T-helper 1 cell treated with Interleukin-12 subunit alpha and Interleukin-12 subunit beta and Interleukin-4 antibody, amounts not matched to agents 30 μg/mL and 1 μg/mL, for 36 hours (primary cell): ENCODE results near the gene PALD1.
A peak's percentile ranks its signal among the peaks of the same experiment; 100 is the strongest.

ENCODE experiments used
- H3K27ac Mint-ChIP-seq: one replicate; pipeline ENCODE4 v1.8.0; 2021; ENCODE audit warnings: mild to moderate bottlenecking, mixed read lengths
- H3K27me3 Mint-ChIP-seq: one replicate; pipeline ENCODE4 v1.8.0; 2021; ENCODE audit warnings: low read depth, mixed read lengths
- H3K36me3 Mint-ChIP-seq: one replicate; pipeline ENCODE4 v1.8.0; 2021; ENCODE audit warnings: low read depth, mixed read lengths
- H3K4me1 Mint-ChIP-seq: one replicate; pipeline ENCODE4 v1.8.0; 2021; ENCODE audit warnings: low read depth, mixed read lengths
- H3K4me3 Mint-ChIP-seq: one replicate; pipeline ENCODE4 v1.8.0; 2021; ENCODE audit warnings: mild to moderate bottlenecking, moderate library complexity, mixed read lengths
- H3K9me3 Mint-ChIP-seq: one replicate; pipeline ENCODE4 v1.8.0; 2021; ENCODE audit warnings: mixed read lengths

The PALD1 gene

DNA sequence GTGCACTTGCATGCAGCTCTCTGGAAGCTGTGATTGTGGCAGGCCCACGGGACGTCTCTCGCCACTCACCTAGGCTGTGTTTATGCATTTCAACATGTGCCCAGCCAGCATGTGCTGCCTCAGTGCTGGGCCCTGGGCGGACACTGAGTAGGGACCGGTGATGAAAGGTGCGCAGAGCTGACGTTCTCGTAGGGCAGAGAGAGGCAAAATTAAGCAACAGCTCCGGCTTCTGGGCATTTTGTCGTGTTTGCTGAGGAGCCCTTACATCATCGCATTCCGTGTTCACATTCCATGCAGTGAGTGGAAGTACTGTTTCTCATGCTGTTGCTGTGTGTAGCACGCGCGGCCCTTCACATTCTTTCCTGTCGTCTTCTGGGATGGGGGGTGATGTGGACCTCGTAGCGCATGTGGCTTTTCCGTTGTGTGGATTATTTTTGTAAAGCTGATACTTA is 73.4 kb downstream of the PALD1 start:
- H3K27me3 Mint-ChIP-seq: no peaks in the 10 kb centered on the region
- H3K4me3 Mint-ChIP-seq: no peak overlapping the region
- H3K9me3 Mint-ChIP-seq: no peaks in the 10 kb centered on the region
- H3K4me1 Mint-ChIP-seq: peaks cover 2% of the 10 kb centered on the region
- no peak overlapping the region for H3K27ac Mint-ChIP-seq
- no peaks in the 10 kb centered on the region for H3K36me3 Mint-ChIP-seq

DNA sequence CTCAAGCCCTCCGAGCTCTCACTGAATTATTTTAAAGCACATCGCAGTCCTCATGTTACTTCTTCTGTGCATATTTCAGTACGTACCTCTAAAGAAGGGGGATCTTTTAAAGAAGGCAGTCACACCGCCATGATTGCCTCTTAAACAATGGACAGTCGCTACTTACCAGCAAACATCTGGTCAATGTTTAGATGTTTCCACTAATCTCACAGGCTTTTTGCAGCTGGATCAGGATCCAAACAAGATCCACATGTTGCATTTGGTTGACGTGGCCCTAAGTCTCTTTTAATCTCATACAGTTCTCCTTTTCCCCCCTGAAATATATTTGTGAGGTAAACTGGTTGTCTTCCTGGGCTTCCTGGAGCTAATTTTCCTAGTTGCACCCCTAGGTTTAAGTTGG is 74.0 kb downstream of the PALD1 start:
- H3K27me3 Mint-ChIP-seq: no peaks in the 10 kb centered on the region

DNA sequence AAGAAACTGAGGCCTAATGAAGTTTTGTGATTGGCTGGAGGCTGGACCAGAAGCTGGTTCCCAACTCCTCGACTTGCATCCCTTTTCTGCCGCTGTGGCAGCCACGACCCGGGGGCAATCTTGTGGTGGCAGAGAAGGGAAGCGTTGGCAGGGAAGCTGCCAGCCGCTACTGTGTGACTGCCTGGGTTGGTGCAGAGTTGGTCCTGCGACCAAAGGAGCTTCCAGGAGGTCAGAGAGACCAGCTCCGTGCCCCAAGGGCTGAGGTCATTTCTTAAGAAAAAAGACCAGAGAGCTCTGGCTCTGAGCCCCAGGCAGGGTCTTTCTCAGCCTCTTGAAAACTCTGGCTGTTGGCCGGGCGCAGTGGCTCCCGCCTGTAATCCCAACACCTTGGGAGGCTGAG is 76.8 kb downstream of the PALD1 start:
- peaks cover 10% of the 10 kb centered on the region for H3K4me1 Mint-ChIP-seq
- H3K4me3 Mint-ChIP-seq: no peak overlapping the region
- no peaks in the 10 kb centered on the region for H3K9me3 Mint-ChIP-seq
- peaks cover 9% of the 10 kb centered on the region for H3K27me3 Mint-ChIP-seq
- no peak overlapping the region for H3K27ac Mint-ChIP-seq
- no peaks in the 10 kb centered on the region for H3K36me3 Mint-ChIP-seq

More for the DNA sequence above, 74.0 kb downstream of the PALD1 start:
- Mint-ChIP-seq H3K36me3 (no peaks in the 10 kb centered on the region), H3K9me3 (no peaks in the 10 kb centered on the region), H3K27ac (no peak overlapping the region), H3K4me3 (no peak overlapping the region), H3K4me1 (peaks cover 2% of the 10 kb centered on the region)

- no peaks in the 10 kb centered on the region for H3K9me3 Mint-ChIP-seq
- H3K4me1 Mint-ChIP-seq: peaks cover 10% of the 10 kb centered on the region
- no peaks in the 10 kb centered on the region for H3K36me3 Mint-ChIP-seq
Observed at GRCh38 chr10:70557086-70557845, 78.7 kb downstream of the PALD1 start.

DNA sequence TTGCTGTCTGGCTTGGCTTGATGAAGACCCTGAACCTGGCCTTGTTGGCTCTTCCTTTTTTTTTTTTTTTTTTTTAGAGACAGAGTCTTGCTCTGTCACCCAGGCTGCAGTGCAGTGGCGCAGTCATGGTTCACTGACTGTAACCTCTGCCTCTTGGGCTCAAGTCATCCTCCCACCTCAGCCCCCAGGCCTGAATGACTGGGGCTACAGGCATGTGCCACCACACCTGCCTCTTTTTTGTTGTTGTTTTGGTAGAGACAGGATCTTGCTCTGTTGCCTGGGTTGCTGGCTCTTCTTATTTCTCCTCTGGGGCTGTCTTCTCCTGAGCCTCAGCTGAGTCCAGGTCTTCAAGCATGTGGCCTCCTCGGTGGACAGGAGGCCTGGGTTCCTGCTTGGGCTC is 79.3 kb downstream of the PALD1 start:
- no peak overlapping the region for H3K4me3 Mint-ChIP-seq
- no peak overlapping the region for H3K27ac Mint-ChIP-seq

More at GRCh38 chr10:70557086-70557845, 78.7 kb downstream of the PALD1 start:
- Mint-ChIP-seq H3K4me3 (no peak overlapping the region), H3K27ac (no peak overlapping the region), H3K27me3 (peaks cover 9% of the 10 kb centered on the region)

GRCh38 chr10:70558295-70558694 is 79.7 kb downstream of the PALD1 start:
- Mint-ChIP-seq H3K27me3 (peaks cover 9% of the 10 kb centered on the region), H3K36me3 (no peaks in the 10 kb centered on the region), H3K27ac (no peak overlapping the region), H3K4me1 (peaks cover 12% of the 10 kb centered on the region), H3K9me3 (no peaks in the 10 kb centered on the region), H3K4me3 (no peak overlapping the region)

More for the DNA sequence above, 79.3 kb downstream of the PALD1 start:
- H3K27me3 Mint-ChIP-seq: peaks cover 9% of the 10 kb centered on the region
- no peaks in the 10 kb centered on the region for H3K9me3 Mint-ChIP-seq
- no peaks in the 10 kb centered on the region for H3K36me3 Mint-ChIP-seq
- H3K4me1 Mint-ChIP-seq: peaks cover 10% of the 10 kb centered on the region

DNA sequence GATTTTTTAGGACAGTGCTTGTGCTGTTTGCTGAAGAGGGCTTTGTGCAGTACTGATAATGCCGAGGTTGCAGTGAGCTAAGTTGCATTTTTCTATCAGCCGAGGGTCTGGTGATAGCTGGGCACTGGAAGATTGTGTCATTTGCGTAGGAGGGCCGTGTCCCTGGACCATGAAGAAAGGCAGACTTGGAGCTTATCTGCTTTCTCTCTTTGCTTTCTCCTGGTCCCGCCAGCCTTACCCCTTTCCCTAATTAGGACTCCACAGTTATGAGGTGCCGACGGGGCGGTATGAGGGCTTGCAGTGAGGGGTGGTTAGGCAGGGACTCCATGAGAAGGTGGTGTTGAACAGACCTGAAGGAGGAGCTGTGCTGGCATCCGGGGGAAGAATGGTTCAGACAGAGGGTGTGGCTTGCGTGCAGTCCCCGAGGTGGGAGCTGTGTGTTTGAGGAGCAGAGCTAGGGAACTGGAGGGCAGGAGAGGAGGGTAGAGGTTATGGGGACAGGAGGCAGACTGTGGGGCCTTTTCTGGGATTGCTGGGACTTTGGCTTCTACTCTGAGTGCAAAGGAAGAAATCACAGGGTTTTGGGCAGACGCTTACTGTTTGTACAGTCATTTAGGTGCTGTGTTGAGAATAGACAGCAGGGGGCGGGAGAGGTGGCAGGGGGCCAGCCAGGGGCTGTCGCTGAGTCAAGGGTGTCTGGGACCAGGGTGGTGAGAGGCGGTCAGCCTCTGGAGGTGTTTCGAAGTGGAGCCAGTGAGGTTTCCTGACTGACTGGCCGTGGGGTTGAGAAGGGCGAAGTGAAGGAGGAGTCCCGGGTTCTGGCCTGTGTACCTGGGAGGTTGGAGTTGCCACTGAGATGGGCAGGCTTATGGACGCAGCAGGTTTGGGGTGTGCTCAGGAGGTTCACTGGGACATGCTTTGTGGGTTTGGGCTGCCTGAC is 80.6 kb downstream of the PALD1 start:
- Mint-ChIP-seq H3K36me3 (no peaks in the 10 kb centered on the region), H3K27me3 (peaks cover 9% of the 10 kb centered on the region), H3K27ac (peak overlapping the region; percentile 74), H3K9me3 (no peaks in the 10 kb centered on the region), H3K4me1 (peaks cover 16% of the 10 kb centered on the region), H3K4me3 (peak overlapping the region; percentile 73)

DNA sequence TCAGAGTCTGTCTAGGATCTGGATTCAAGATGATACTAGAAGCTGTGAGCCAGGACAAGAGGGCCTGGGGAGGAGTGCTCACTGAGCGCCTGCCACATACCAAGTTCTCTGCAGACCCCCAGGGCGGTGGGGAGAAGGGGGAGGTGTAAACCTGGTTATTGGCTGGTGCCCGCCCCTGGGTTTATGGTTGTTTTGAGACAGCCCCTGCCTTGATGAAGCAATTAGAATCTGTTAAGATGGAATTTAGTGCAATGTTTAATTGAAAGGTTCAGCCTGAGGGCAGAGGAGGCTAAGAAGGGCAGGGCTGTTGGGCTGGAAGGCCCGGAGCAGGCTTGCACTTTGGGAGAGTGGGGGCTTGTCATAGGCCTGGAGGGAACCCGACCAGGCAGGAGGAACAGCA is 81.3 kb downstream of the PALD1 start:
- Mint-ChIP-seq H3K9me3 (no peaks in the 10 kb centered on the region), H3K27ac (no peak overlapping the region), H3K4me3 (no peak overlapping the region), H3K4me1 (peaks cover 16% of the 10 kb centered on the region), H3K36me3 (no peaks in the 10 kb centered on the region), H3K27me3 (peaks cover 9% of the 10 kb centered on the region)

- no peaks in the 10 kb centered on the region for H3K9me3 Mint-ChIP-seq
- H3K27me3 Mint-ChIP-seq: peaks cover 9% of the 10 kb centered on the region
- H3K4me1 Mint-ChIP-seq: peaks cover 16% of the 10 kb centered on the region
- H3K36me3 Mint-ChIP-seq: no peaks in the 10 kb centered on the region
- H3K27ac Mint-ChIP-seq: no peak overlapping the region
- H3K4me3 Mint-ChIP-seq: no peak overlapping the region
Observed at GRCh38 chr10:70560511-70560941, 82.0 kb downstream of the PALD1 start.

DNA sequence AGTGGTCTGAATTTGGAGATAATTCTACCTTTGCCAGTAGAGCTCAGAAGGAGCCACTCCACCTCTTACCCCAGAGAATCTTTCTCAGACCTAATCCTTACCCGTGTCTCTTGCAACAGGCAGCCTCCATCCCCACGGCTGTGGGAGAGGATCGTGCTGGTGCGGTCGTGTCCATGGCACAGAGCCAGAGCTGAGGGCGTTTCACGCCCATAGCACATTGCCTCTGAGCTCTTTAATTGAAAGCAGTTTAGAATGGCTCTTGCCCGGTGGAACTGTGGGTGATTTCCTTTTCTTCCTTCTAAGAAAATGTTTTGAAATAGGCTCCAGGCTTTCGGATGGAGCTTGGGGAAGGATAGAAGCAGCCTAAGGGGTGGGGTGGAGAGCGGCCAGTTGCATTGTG is 82.5 kb downstream of the PALD1 start:
- H3K27ac Mint-ChIP-seq: no peak overlapping the region
- peaks cover 16% of the 10 kb centered on the region for H3K4me1 Mint-ChIP-seq
- H3K4me3 Mint-ChIP-seq: no peak overlapping the region
- no peaks in the 10 kb centered on the region for H3K36me3 Mint-ChIP-seq
- peaks cover 9% of the 10 kb centered on the region for H3K27me3 Mint-ChIP-seq
- H3K9me3 Mint-ChIP-seq: no peaks in the 10 kb centered on the region

DNA sequence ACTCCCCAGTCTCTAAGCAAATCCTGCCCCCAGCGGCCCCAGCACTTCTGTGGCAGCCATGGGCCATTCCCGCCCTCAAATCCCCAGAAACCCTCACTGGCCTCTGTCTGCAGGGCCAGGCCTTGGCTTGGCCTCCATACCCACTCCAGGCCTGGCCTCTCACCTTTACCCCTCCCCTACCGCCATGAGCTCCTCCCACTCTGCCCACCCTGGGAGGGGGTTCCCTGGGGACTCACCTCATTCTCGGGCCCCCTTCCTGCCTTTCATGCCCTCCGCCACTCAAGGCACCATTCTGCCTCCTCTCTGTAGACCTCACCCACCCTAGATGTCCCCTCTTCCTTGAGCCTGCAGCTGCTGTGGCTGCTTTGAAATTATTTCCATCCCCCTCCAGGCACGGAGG is 83.0 kb downstream of the PALD1 start:
- Mint-ChIP-seq H3K27me3 (peaks cover 9% of the 10 kb centered on the region), H3K27ac (no peak overlapping the region), H3K4me3 (no peak overlapping the region), H3K36me3 (no peaks in the 10 kb centered on the region), H3K4me1 (peaks cover 16% of the 10 kb centered on the region), H3K9me3 (no peaks in the 10 kb centered on the region)

DNA sequence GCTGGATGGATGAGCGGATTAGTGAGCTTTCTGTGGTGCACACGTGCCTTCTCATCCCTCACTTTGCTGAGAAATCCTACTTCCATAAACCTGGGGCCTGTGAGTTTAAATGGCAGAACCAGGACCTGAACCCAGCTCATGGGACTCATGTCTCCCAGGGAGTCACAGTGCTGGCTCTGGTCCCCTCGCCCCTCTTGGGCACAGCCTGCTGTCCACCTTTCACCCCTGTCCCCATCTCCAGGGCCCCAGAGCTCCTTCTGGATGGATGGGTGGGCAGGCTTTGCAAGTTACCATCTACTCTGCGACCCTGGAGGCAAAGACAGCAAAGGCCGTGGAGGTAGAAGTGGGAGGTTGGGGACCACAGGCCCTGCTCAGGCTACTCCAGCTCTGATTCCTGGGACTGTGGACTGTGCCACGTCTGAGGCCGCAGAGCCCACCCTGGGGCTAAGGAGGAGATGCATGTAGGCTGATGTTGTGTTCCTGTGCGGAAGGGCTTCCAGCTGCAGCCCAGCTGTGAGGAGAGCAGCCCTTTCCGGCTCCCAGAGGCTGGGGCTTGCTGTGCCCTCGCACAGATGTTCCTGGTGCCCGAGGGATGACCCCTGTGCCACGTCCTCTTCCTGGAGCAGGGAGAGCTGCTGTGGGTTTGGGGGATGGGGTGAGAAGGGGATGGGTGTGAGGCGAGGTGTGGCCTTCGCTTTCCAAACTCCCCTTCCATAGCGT is 83.6 kb downstream of the PALD1 start:
- Mint-ChIP-seq H3K36me3 (no peaks in the 10 kb centered on the region), H3K27ac (no peak overlapping the region), H3K27me3 (peaks cover 9% of the 10 kb centered on the region), H3K4me1 (peaks cover 16% of the 10 kb centered on the region), H3K4me3 (no peak overlapping the region), H3K9me3 (no peaks in the 10 kb centered on the region)

GRCh38 chr10:70563230-70563629 is 84.7 kb downstream of the PALD1 start:
- Mint-ChIP-seq H3K4me3 (no peak overlapping the region), H3K27ac (no peak overlapping the region), H3K36me3 (no peaks in the 10 kb centered on the region)

DNA sequence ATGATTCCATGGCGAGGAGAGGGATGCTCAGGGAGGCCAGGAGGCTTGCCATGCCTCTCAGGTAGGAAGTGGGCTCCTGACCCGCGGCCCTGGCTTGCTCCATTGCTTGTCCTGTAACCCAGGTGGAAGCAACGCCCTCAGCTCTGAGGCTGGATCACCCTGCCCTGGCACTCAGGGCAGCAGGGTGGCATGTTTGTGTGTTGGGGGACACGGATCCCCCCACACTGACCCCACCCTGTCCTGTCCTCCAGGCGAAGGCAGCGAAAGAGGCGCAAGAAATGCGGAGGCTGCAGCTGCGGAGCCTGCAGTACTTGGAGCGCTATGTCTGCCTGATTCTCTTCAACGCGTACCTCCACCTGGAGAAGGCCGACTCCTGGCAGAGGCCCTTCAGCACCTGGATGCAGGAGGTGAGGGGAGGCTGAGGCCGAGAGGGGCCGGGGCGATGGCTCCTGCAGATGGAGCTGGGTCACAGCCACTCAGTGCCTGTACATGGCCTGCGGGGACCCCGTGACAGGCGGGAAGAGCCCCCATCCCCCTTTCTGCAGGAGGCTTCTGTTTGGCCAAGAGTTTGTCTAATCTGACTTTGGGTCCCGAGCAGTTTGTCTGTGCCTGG is 85.7 kb downstream of the PALD1 start:
- Mint-ChIP-seq H3K9me3 (no peaks in the 10 kb centered on the region), H3K27me3 (no peaks in the 10 kb centered on the region), H3K36me3 (no peaks in the 10 kb centered on the region), H3K4me1 (peaks cover 11% of the 10 kb centered on the region), H3K27ac (no peak overlapping the region), H3K4me3 (no peak overlapping the region)

More at GRCh38 chr10:70563230-70563629, 84.7 kb downstream of the PALD1 start:
- Mint-ChIP-seq H3K27me3 (peaks cover 6% of the 10 kb centered on the region), H3K9me3 (no peaks in the 10 kb centered on the region), H3K4me1 (peaks cover 16% of the 10 kb centered on the region)
